HL-60/S4 treated with retinoic acid at 250 ng/mL for 4 days and 3 days (cell line): Measurements from ENCODE around the gene CAPN15.

Source experiments
- in situ Hi-C: fragments of 300-500 bp; cut with MboI; formaldehyde crosslinking; loops from 2 replicates; pipeline ENCODE4 v1.7.0; 2022; ENCODE audit warnings: low sequenced_read_pairs

CAPN15 gene

GRCh38 chr16:524274-525040 lies 3.1 kb upstream of the CAPN15 start:
- in situ Hi-C loops, result no loop called here

GRCh38 chr16:525123-525519 lies 2.4 kb upstream of the CAPN15 start:
- in situ Hi-C loops, result no loop called here

- in situ Hi-C loops, result no loop called here
Observed at GRCh38 chr16:525520-526180, 1.9 kb upstream of the CAPN15 start.

GRCh38 chr16:526181-527014 lies 1.1 kb upstream of the CAPN15 start:
- in situ Hi-C loops, result no loop called here

- in situ Hi-C loops, result no loop called here
Observed at GRCh38 chr16:528111-529011, 849 bp downstream of the CAPN15 start.

GRCh38 chr16:529012-529575 lies 1.6 kb downstream of the CAPN15 start:
- in situ Hi-C loops, result no loop called here

GRCh38 chr16:530111-530817 lies 2.8 kb downstream of the CAPN15 start:
- in situ Hi-C loops, result no loop called here

- in situ Hi-C loops, result no loop called here
Observed at GRCh38 chr16:531494-532125, 4.1 kb downstream of the CAPN15 start.

GRCh38 chr16:533391-534123 lies 6.0 kb downstream of the CAPN15 start:
- in situ Hi-C loops, result no loop called here

GRCh38 chr16:534135-534534 lies 6.6 kb downstream of the CAPN15 start:
- in situ Hi-C loops, result no loop called here

- in situ Hi-C loops, result no loop called here
Observed at GRCh38 chr16:534856-535445, 7.4 kb downstream of the CAPN15 start.

GRCh38 chr16:535446-536405 lies 8.2 kb downstream of the CAPN15 start:
- in situ Hi-C loops, result no loop called here

- in situ Hi-C loops, result no loop called here
Observed at GRCh38 chr16:536746-537145, 9.2 kb downstream of the CAPN15 start.

- in situ Hi-C loops, result no loop called here
Observed at GRCh38 chr16:537415-538335, 10.2 kb downstream of the CAPN15 start.

- in situ Hi-C loops, result no loop called here
Observed at GRCh38 chr16:539901-540530, 12.5 kb downstream of the CAPN15 start.
